WTC11 (cell line): ENCODE data around the gene OTOGL.

Experiments
- CTCF ChIP-seq: fragments of 200-600 bp; IDR thresholded peaks from 2 replicates; pipeline ENCODE4 v1.8.0; 2022; ENCODE audit warnings: antibody characterized with exemption
- ESRRA ChIP-seq: sonication (generic); formaldehyde crosslinking; IDR thresholded peaks from 2 replicates; pipeline ENCODE4 v1.8.1; 2022; ENCODE audit warnings: mild to moderate bottlenecking, missing genetic modification reagents, borderline replicate concordance
- JUN ChIP-seq: sonication (generic); formaldehyde crosslinking; IDR thresholded peaks from 2 replicates; pipeline ENCODE4 v1.8.0; 2023; ENCODE audit warnings: mild to moderate bottlenecking, missing genetic modification reagents
- SMAD3 ChIP-seq: sonication (generic); formaldehyde crosslinking; IDR thresholded peaks from 2 replicates; pipeline ENCODE4 v1.8.0; 2022; ENCODE audit warnings: missing genetic modification reagents, mild to moderate bottlenecking, borderline replicate concordance
- SMAD4 ChIP-seq: sonication (generic); formaldehyde crosslinking; IDR thresholded peaks from 2 replicates; pipeline ENCODE4 v1.8.0; 2022; ENCODE audit warnings: mild to moderate bottlenecking, missing genetic modification reagents
- ZNF263 ChIP-seq: sonication (generic); formaldehyde crosslinking; IDR thresholded peaks from 2 replicates; pipeline ENCODE4 v1.8.1; 2022; ENCODE audit warnings: low read depth, mild to moderate bottlenecking, moderate library complexity, missing genetic modification reagents
- ZNF512 ChIP-seq: sonication (generic); formaldehyde crosslinking; IDR thresholded peaks from 2 replicates; pipeline ENCODE4 v1.8.1; 2022; ENCODE audit warnings: missing genetic modification reagents, borderline replicate concordance

- no peak for TF ChIP-seq CTCF
- TF ChIP-seq JUN (CRISPR knock-in tag), result no peak
- TF ChIP-seq SMAD4 (CRISPR knock-in tag), result no peak
- TF ChIP-seq ESRRA (CRISPR knock-in tag), result no peak
- no peak for TF ChIP-seq SMAD3 (CRISPR knock-in tag)
- TF ChIP-seq ZNF512, result no peak
- TF ChIP-seq ZNF263, result no peak
Observed at GRCh38 chr12:80154261-80154660, 54.9 kb downstream of the OTOGL start.
